WTC11 (cell line): ENCODE data around the gene PHC1. TPM values are rescaled to one million over a fixed set of nuclear protein-coding genes. Genes with fewer than 3 reads are reported as not detected.

Experiments
- ATAC-seq: fragments of 200-7000 bp; cut with Tn5 transposase; 2 replicates; pipeline ENCODE4 v1.10.0; 2021; ENCODE audit warnings: mild to moderate bottlenecking, moderate library complexity
- CTCF ChIA-PET: fragments of 300-600 bp; sonication (Branson Sonifier 250); formaldehyde crosslinking; loops from one replicate; lab custom pipeline; 2021; ENCODE audit warnings: antibody characterized with exemption; lab: Charles Lee
- POLR2A ChIA-PET: fragments of 350-600 bp; sonication (Branson Sonifier 250); formaldehyde crosslinking; loops from one replicate; lab custom pipeline; 2021; ENCODE audit warnings: antibody characterized with exemption; lab: Charles Lee
- DNase-seq: peaks from one replicate; pipeline ENCODE4 v3.0.0; 2021; ENCODE audit warnings: low spot score
- H3K27ac Mint-ChIP-seq: 2 replicates; pipeline ENCODE4 v1.8.0; 2021; ENCODE audit warnings: mixed read lengths
- H3K27me3 Mint-ChIP-seq: 2 replicates; pipeline ENCODE4 v1.8.0; 2021; ENCODE audit warnings: low read depth, mild to moderate bottlenecking, moderate library complexity, mixed read lengths
- H3K36me3 Mint-ChIP-seq: 2 replicates; pipeline ENCODE4 v1.8.0; 2021; ENCODE audit warnings: mixed read lengths
- H3K4me1 Mint-ChIP-seq: 2 replicates; pipeline ENCODE4 v1.8.0; 2022; ENCODE audit warnings: mixed read lengths
- H3K4me3 Mint-ChIP-seq: 2 replicates; pipeline ENCODE4 v1.8.0; 2021; ENCODE audit warnings: mild to moderate bottlenecking, moderate library complexity, mixed read lengths
- H3K9me3 Mint-ChIP-seq: 2 replicates; pipeline ENCODE4 v1.8.0; 2021; ENCODE audit warnings: mixed read lengths
- CTCF ChIP-seq: fragments of 200-600 bp; IDR thresholded peaks from 2 replicates; pipeline ENCODE4 v1.8.0; 2022; ENCODE audit warnings: antibody characterized with exemption
- ELF4 ChIP-seq: sonication (generic); formaldehyde crosslinking; IDR thresholded peaks from 2 replicates; pipeline ENCODE4 v1.8.1; 2022; ENCODE audit warnings: low read depth, mild to moderate bottlenecking, moderate library complexity, missing genetic modification reagents
- EMX1 ChIP-seq: fragments of 250-450 bp; sonication (Bioruptor Pico); IDR thresholded peaks from 2 replicates; pipeline ENCODE4 v1.8.0; 2021; ENCODE audit warnings: mild to moderate bottlenecking
- ETV6 ChIP-seq: sonication (generic); formaldehyde crosslinking; IDR thresholded peaks from 2 replicates; pipeline ENCODE4 v1.8.1; 2022; ENCODE audit warnings: mild to moderate bottlenecking, missing genetic modification reagents
- FOXP4 ChIP-seq: sonication (generic); formaldehyde crosslinking; IDR thresholded peaks from 2 replicates; pipeline ENCODE4 v1.8.0; 2022; ENCODE audit warnings: mild to moderate bottlenecking, missing genetic modification reagents
- GABPB1 ChIP-seq: sonication (generic); formaldehyde crosslinking; IDR thresholded peaks from 2 replicates; pipeline ENCODE4 v1.8.1; 2023; ENCODE audit warnings: mild to moderate bottlenecking, missing genetic modification reagents
- GTF2I ChIP-seq: fragments of 250-450 bp; sonication (Bioruptor Pico); conservative IDR thresholded peaks from 2 replicates; pipeline ENCODE4 v1.4.0; 2021; ENCODE audit warnings: mild to moderate bottlenecking
- NR1H2 ChIP-seq: sonication (generic); formaldehyde crosslinking; IDR thresholded peaks from 2 replicates; pipeline ENCODE4 v1.9.0; 2021; ENCODE audit warnings: mild to moderate bottlenecking, moderate library complexity, missing genetic modification reagents
- NR2C2 ChIP-seq: sonication (generic); formaldehyde crosslinking; IDR thresholded peaks from 2 replicates; pipeline ENCODE4 v1.8.0; 2022; ENCODE audit warnings: mild to moderate bottlenecking, missing genetic modification reagents
- SP1 ChIP-seq: sonication (generic); formaldehyde crosslinking; conservative IDR thresholded peaks from 2 replicates; pipeline ENCODE4 v1.8.1; 2022; ENCODE audit warnings: missing genetic modification reagents
- TEAD1 ChIP-seq: sonication (generic); formaldehyde crosslinking; IDR thresholded peaks from 2 replicates; pipeline ENCODE4 v1.8.0; 2022; ENCODE audit warnings: mild to moderate bottlenecking, missing genetic modification reagents
- TEAD4 ChIP-seq: sonication (generic); formaldehyde crosslinking; IDR thresholded peaks from 2 replicates; pipeline ENCODE4 v1.8.0; 2022; ENCODE audit warnings: mild to moderate bottlenecking, missing genetic modification reagents
- ZMAT4 ChIP-seq: fragments of 250-450 bp; sonication (Bioruptor Pico); IDR thresholded peaks from 2 replicates; pipeline ENCODE4 v1.9.0; 2021; ENCODE audit warnings: mild to moderate bottlenecking
- ZNF416 ChIP-seq: fragments of 250-450 bp; sonication (Bioruptor Pico); IDR thresholded peaks from 2 replicates; pipeline ENCODE4 v1.9.0; 2021; ENCODE audit warnings: mild to moderate bottlenecking, inconsistent platforms
- total RNA-seq: library from RNA; stranded (reverse); gene quantifications from 3 replicates; pipeline ENCODE4 v1.2.3, GENCODE V29; 2021

PHC1 gene
- total RNA-seq, 1 experiment from 2014 or later, result 733 TPM

GRCh38 chr12:8911606-8912268, 2.6 kb upstream of the PHC1 start:
- H3K27ac Mint-ChIP-seq, result peak overlapping the region; percentile 99
- ChIA-PET POLR2A (no interaction called here), CTCF (interaction anchor here (1.0 to 4.7 kb wide), 4 partner anchors 21 to 219 kb away, joined by 3 to 28 read pairs (median 8); partner anchors contain the start of gene M6PR)
- no peaks in the 10 kb centered on the region for H3K9me3 Mint-ChIP-seq
- no peak for DNase-seq
- TF ChIP-seq NR2C2 (CRISPR knock-in tag) (no peak), TEAD4 (CRISPR knock-in tag) (no peak), ZNF416 (CRISPR knock-in tag) (0 out of 2 replicates have a peak, but pooled peaks have one; percentile 37), TEAD1 (CRISPR knock-in tag) (peak; percentile 63), SP1 (CRISPR knock-in tag) (peak; percentile 36; the same call in 1 of the 2 replicates), NR1H2 (CRISPR knock-in tag) (no peak), FOXP4 (no peak), ZMAT4 (CRISPR knock-in tag) (peak; percentile 73; the same call in 1 of the 2 replicates), ELF4 (no peak), GTF2I (CRISPR knock-in tag) (no peak)
- peaks cover 57% of the 10 kb centered on the region for H3K4me1 Mint-ChIP-seq
- H3K36me3 Mint-ChIP-seq, result no peaks in the 10 kb centered on the region
- no peaks in the 10 kb centered on the region for H3K27me3 Mint-ChIP-seq
- H3K4me3 Mint-ChIP-seq, result peak overlapping the region; percentile 91
- ATAC-seq, result peak; percentile 31

GRCh38 chr12:8912914-8913313, 1.4 kb upstream of the PHC1 start:
- TF ChIP-seq ETV6 (CRISPR knock-in tag) (no peak), CTCF (peak; percentile 20; the same call in 1 of the 2 replicates)
- POLR2A ChIA-PET, result interaction anchor here (0.6 to 3.2 kb wide), 3 partner anchors 22 to 53 kb away, joined by 3 to 16 read pairs (median 4); partner anchors contain the start of gene M6PR
- H3K27me3 Mint-ChIP-seq, result no peaks in the 10 kb centered on the region
- peaks cover 46% of the 10 kb centered on the region for H3K4me1 Mint-ChIP-seq
- H3K4me3 Mint-ChIP-seq, result peak overlapping the region; percentile 91
- H3K36me3 Mint-ChIP-seq, result no peaks in the 10 kb centered on the region
- ATAC-seq (peak; percentile 14), DNase-seq (peak; percentile 38)
- CTCF ChIA-PET, result interaction anchor here (0.6 to 4.7 kb wide), 6 partner anchors 23 to 256 kb away, joined by 3 to 28 read pairs (median 5); partner anchors contain the start of gene M6PR
- H3K9me3 Mint-ChIP-seq, result no peaks in the 10 kb centered on the region
- H3K27ac Mint-ChIP-seq, result peak overlapping the region; percentile 99

- H3K36me3 Mint-ChIP-seq, result peaks cover 4% of the 10 kb centered on the region
- POLR2A ChIA-PET, result interaction anchor here (0.8 to 3.2 kb wide), 4 partner anchors 9 to 216 kb away, joined by 3 to 16 read pairs (median 4); partner anchors contain the start of genes M6PR and RIMKLB
- peak overlapping the region; percentile 99 for H3K27ac Mint-ChIP-seq
- DNase-seq (no peak), ATAC-seq (no peak)
- TF ChIP-seq EMX1 (CRISPR knock-in tag) (0 out of 2 replicates have a peak, but pooled peaks have one; percentile 62), GABPB1 (no peak)
- peaks cover 46% of the 10 kb centered on the region for H3K4me1 Mint-ChIP-seq
- H3K27me3 Mint-ChIP-seq, result no peaks in the 10 kb centered on the region
- H3K9me3 Mint-ChIP-seq, result no peaks in the 10 kb centered on the region
- peak overlapping the region; percentile 91 for H3K4me3 Mint-ChIP-seq
- CTCF ChIA-PET, result interaction anchor here (0.9 to 4.7 kb wide), 6 partner anchors 23 to 232 kb away, joined by 4 to 28 read pairs (median 8); partner anchors contain the start of gene M6PR
These were observed 642 bp upstream of the PHC1 start for GRCh38 chr12:8913702-8914032.
